Measurements from ENCODE around the gene BNC1.
"Not testable (repeated sequence)": the region's sequence is repeated elsewhere in the genome, so short reads cannot be mapped to it uniquely, and the experiment has no call there.

The BNC1 gene

DNA sequence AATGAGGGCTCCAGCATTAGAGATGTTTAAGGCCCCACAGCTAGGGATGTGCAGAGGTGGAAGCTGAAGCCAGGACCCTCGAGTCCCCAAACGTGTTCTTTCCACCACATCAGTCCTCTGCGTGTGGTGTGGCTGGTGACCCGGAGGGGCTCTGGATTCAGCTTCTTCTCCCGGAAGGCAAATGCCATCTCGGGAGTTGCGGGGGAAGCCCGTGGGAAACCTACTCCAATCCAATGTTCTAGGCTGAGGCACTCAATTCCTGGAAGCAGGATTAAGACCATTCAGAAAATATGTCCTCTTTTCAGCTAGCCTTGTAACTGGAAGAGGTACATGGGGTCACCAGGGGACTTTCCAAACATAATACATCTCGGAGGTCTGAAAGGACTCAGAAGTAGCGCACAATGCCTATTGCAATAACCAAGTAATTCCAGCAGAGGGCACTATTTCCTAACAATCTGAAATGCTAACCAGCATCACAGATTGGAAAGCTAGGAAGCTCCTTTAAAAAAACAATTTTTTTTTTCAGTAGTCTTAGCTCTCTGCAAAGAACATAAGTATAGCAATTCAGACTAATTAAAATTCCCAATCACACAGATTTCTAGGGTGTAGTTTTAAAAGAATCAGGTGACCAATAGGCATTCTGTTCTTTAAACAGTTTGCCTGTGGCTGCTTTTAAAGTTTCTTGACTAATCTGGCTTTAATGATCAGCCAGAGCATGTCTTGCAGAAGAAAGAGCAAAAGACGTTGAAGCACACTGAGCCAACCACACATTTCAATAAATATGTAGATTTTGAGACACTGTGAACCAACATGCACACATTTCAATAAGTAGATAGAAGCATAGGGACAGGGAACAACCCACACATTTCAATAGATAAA is 36.1 kb downstream of the BNC1 start:
- DNase-seq: peak; percentile 93

DNA sequence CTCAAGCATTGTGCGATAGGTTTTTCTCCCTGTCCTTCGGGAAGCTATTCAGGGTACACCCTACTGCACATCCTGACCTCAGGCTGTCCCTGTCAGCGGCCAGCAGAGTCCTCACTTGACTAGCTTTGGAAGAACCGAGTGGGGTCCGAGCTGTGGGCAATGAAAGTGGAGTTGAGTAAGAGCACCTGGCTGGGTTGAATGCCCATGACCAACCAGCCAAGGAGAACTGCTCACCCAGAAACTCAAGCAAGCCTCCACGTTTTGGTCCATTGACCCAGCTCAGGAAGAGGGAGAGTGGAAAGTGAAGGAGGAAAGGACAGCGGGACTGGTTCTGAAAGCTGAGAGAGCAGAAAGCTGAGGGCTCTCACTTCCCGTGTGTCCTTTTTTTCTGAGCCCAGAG is 40.8 kb downstream of the BNC1 start:
- no peak for DNase-seq

DNA sequence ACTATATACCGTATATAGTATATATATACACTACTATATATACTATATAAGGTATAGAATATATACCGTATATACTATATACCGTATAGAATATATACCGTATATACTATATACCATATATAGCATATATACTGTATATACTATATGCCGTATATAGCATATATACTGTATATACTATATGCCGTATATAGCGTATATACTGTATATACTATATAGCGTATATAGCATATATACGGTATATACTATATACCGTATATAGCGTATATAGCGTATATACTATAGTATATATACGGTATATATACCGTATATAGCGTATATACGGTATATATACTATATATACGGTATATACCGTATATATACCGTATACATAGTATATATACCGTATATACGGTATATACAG is 54.2 kb downstream of the BNC1 start:
- DNase-seq: no peak

DNA sequence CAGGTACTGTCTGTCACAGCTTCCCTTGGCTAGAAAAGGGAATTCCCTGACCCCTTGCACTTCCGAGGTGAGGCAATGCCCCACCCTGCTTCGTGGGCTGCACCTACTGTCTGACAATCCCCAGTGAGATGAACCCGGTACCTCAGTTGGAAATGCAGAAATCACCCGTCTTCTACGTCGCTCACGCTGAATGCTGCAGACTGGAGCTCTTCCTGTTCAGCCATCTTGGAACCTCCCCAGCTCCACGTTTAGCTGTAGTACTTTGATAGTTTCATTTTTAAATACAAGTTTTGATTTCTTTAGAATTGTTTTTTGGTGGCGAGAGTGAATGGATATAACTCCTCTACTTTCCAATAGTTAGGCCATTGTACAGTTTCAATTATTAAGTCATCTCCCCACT is 59.0 kb downstream of the BNC1 start:
- no peak for DNase-seq

DNA sequence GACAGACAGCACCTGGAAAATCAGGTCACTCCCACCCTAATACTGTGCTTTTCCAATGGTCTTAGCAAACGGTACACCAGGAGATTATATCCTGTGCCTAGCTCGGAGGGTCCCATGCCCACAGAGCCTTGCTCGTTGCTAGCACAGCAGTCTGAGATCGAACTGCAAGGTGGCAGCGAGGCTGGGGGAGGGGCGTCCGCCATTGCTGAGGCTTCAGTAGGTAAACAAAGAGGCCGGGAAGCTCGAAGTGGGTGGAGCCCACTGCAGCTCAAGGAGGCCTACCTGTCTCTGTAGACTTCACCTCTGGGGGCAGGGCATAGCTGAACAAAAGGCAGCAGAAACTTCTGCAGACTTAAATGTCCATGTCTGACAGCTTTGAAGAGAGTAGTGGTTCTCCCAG is 62.7 kb downstream of the BNC1 start:
- not testable (repeated sequence) for DNase-seq

DNA sequence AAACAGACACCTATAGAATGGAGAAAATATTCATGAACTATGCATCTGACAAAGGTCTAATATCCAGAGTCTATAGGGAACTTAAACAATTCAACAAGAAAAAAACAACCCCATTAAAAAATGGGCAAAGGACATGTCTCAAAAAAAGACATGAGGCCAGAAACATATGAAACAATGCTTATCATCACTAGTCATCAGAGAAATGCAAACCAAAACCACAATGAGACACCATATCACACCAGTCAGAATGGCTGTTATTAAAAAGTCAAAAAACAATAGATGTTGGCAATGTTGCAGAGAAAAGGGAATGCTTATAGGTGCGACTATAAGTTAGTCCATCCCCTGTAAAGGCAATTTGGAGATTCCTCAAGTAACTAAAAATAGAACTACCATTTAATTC is 65.4 kb downstream of the BNC1 start:
- no peak for DNase-seq

DNA sequence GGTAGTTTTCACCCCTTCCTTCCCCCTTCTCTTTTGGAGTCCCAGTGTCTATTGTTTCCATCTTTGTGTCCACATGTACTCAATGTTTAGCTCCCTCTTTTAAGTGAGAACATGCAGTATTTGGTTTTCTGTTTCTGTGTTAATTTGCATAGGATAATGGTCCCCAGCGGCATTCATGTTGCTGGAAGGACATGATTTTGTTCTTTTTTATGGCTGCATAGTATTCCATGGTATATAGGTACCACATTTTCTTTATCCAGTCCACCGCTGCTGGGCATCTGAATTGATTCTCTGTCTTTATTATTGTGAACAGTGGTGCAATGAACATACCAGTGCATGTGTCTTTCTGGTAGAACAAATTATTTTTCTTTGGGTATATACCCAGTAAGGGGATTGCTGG is 69.2 kb downstream of the BNC1 start:
- DNase-seq: no peak

DNA sequence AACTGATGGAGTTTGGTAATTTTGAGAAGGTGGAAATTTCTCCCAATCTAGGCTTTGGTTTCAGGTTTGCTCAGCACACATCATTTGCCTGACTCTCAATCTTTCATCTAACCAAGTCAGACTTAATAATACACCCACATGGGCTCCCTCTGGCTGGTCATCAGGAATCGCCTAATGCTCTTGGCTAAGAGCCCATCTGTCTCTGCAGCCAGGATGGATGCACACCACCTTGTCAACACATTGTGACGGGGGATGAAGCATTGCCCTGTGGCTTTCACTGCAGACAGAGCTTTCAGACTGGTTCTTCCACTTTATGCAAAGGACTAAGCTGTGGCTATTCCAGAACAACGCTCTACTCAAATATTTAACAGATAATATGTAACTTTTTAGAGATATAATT is 73.8 kb downstream of the BNC1 start:
- DNase-seq: peak; percentile 19

GRCh38 chr15:83209333-83209732 is 75.1 kb downstream of the BNC1 start:
- DNase-seq: peak; percentile 18

DNA sequence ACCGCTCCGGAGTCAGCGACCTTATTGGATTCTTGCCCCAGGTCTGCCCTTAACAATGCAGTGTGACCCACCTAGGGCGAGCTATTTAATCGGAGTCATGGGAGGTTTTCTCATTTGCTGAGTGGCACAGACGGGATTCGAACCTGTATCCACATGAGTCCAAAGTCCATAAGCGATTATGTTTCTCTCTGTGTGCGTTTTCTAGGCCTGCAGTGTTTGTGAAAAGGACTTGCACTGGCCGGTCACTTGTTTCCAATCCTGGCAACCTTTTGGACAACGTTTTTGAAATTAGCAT is 76.2 kb downstream of the BNC1 start:
- DNase-seq: no peak

- DNase-seq: peak; percentile 92
Observed at GRCh38 chr15:83207660-83208366, 76.7 kb downstream of the BNC1 start, which contains the start of gene HDGFL3. Gene HDGFL3, minus strand, starts transcription at chr15:83207823. Its CDS starts 409 bp downstream, at chr15:83207414.

DNA sequence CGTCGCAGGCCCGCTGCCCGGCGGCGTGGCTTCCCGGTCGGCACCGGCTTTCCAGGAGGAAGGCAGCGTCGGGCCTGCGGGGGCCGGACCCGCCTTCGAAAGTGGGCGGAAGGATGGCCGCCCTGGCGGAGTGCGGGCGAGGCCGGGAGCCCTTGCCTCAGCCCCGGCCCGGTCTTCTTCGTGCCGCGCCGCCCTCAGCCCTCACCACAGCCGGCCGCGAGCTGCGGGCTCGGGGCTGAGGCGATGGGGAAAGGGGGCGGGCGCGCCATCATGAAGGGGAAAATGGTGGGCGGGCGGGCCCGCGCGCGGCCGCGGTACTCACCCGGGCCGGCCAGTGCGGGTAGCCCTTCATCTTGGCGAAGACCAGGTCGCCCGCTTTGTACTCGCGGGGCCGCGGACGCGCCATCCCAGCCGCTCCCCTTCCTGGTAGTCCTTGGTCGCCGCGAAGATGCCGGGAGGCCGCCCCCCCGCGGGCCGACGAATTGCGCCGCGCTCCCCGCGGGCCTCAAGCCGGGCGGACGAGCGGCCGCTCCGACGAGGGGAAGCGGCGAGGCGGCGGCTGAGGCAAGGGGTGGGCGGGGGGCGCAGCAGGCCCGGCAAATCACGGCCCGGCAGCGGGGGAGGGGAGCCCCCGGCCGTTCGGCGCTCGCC is 77.3 kb downstream of the BNC1 start:
- DNase-seq: peak; percentile 84

DNA sequence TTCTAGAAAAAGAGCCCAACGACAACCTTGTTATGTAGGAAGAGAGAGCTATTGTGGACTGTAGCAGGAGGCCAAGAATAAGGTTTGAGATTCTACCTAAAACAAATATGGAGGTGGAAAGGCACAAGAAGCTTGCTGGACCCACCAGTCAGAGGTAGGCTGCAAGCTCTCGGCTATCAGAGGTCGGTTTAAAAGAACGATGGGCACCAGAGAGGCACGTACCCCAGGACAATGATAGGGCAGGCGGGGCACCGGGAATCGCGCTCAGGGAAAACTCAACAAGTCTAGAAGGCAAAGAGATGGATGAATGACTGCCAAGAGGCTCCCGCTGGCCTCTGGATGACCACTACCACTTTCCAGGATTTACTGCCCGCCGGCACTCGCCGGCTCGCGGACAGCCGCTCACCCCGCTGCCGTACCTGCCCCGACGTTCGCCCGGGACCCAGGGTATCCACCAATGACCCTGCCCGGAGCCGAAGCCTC is 77.9 kb downstream of the BNC1 start:
- DNase-seq: no peak

Measured in eye (tissue), 1 donor.